Fibroblast of lung (primary cell): ENCODE results near the gene ATRNL1.

Experiments
- CTCF ChIP-seq, 2 donors: IDR thresholded peaks in 1 of 2; conservative IDR thresholded peaks in 1 of 2; 1 replicate in 1 of 2; 2 replicates in 1 of 2; pipeline ENCODE4 v1.5.1; 2011 to 2012; ENCODE audit warnings: low read length in 2 of 2, control low read depth in 1 of 2, inconsistent platforms in 1 of 2, low read depth in 1 of 2, mild to moderate bottlenecking in 1 of 2
- EZH2 ChIP-seq: IDR thresholded peaks from 2 replicates; pipeline ENCODE4 v1.5.1; 2012; ENCODE audit warnings: low read length, control low read depth, mild to moderate bottlenecking; ENCODE audit errors: missing control alignments

- TF ChIP-seq CTCF (conservative IDR thresholded peaks at IDR 0.05 in 1 of 2, IDR thresholded peaks at IDR 0.05 in 1 of 2; ENCODE audit: low read depth in 1 of 2, low read length in 2 of 2) (no peak), EZH2 (no peak)
These were observed at the start of gene ATRNL1 for GRCh38 chr10:115093286-115093775.
